Activated T-cell treated with anti-CD3 and anti-CD28 coated beads, Interleukin-2, amount 50 U/mL, for 48 hours (primary cell): ENCODE data around the gene CEACAM21.
A peak's percentile ranks its signal among the peaks of the same experiment; 100 is the strongest.
"Not testable (repeated sequence)": the region's sequence is repeated elsewhere in the genome, so short reads cannot be mapped to it uniquely, and the experiment has no call there.

Source experiments
- DNase-seq, 2 experiments: peaks; one replicate each; pipeline ENCODE4 v3.0.0-alpha.2; 2020

CEACAM21 gene

DNA sequence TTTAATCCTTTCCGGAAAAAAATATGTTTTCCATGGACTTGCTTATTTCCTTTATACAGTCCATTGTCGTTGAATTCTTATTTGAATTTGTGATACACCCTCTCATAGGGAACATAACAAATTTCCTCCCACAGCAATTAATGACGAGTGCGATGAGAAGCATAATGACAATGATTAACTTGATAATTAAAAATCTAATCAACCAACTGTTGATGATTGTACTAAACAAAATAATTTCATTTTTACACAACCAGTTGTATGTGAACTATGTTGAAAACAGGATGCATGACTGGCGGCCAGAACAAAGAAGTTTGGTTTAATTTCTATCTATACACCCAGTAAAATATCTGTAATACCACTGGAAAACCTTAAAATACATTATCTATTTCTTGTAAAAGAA, 26.1 kb upstream of the CEACAM21 start:
- no peak for DNase-seq

DNA sequence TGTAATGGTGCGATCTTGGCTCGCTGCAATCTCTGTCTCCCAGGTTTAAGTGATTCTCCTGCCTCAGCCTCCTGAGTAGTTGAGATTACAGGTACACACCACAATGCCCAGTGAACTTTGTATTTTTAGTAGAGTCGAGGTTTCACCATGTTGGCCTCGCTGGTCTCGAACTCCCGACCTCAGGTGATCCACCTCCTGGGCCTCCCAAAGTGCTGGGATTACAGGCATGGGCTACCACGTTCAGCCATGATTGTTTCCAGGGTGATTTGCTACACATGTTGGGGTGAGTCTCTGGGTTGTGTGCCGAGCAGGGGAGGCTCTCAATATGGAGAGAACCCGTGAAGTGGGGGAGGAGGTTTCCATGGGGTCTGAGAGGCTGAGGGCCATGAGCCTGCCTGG, 24.8 kb upstream of the CEACAM21 start:
- DNase-seq, result peak; percentile 58 to 59

DNA sequence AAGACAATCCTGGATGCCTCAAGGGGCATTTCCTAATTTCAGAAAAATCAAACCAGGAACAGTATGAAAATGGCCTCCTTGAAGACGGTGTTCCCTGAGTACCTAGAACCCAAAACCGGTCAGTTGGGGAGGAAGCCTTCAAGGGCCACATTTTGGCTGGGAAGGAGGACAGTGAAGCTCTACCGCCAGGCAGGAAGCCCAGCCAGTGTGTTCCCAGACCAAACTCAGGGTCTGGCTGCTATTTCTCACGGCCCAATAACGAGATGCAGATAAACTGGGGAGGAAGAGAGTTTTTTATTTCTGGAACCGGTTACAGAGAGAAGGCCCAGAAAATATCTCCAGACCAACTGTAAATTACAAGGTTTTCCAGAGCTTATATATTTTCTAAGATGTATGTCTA, 24.3 kb upstream of the CEACAM21 start:
- peak in 1 of 2 experiments; percentile 39 for DNase-seq

DNA sequence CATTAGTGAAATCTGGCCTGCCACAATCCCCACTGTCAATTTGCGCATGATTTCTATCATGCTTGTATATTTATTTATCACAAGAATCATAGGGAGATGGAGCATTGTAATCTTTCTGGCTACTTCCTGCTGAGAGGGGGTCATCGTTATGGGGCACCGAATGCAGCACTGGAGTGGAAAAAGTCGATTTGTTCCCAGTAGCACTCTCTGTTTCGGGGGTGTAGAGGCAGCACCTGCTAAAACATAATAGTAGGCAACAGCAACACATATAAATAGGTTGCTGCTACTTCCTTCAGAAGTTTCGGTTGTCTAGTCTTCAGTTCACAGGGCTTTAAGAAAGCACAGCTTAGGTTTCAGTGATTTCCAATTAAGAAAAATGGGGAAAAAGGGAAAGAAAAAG, 23.4 kb upstream of the CEACAM21 start:
- peak; percentile 42 to 44 for DNase-seq

DNA sequence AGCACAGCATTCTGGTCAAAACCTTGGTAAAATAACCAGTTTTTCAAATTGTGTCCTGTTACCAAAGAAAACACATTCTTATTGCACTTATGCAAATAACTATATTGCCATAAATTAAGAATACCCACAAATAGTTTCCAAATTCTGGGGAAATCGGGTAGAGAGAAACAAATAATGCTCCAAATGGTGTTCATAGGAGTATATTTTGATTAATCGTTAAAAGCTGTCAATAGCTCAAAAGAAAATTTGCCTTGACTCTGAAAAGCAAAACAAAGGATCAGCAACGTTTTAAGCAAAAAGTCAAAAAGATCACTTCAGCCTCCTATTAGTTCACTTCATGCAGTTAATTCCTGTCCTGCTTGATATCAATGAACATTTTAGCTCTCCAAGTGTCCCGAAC, 22.2 kb upstream of the CEACAM21 start:
- no peak for DNase-seq

DNA sequence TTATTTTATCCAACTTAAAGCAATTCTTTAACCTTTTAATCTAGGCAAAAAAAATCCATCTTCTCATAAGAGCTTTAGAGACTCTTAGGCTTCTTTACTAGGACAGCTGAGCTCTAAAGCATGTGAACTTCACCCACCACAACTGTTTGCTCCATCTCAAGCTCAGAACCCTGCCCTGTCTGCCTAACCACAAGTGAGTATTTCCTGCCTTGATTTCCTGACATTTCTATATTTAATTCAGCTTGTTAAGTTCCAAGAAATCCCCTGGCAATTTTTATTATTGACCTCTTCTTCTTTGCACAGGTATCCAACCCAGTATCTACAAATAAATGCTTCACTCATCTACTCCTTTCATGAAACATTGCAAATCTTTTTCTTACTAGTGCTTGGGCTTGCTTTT, 21.1 kb upstream of the CEACAM21 start:
- no peak for DNase-seq

DNA sequence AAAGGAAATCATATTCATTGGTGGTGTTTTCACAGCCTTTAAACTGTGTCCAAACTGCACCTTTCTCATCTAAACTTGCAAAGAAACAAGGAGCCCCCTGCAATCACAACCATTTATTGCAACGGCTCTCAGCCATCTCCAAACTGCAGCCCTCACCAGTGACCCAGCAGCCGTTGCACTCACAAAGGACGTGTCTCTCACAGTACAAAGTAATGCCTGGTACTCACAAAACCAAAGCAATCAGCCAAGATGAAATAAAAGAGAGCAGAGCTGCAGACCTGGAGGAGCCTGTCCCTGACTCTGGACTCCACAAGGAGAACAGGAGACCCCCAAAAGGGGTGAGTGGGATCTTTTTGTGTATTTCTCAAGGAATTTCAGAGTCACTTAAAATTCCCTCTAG, 20.2 kb upstream of the CEACAM21 start:
- no peak for DNase-seq

DNA sequence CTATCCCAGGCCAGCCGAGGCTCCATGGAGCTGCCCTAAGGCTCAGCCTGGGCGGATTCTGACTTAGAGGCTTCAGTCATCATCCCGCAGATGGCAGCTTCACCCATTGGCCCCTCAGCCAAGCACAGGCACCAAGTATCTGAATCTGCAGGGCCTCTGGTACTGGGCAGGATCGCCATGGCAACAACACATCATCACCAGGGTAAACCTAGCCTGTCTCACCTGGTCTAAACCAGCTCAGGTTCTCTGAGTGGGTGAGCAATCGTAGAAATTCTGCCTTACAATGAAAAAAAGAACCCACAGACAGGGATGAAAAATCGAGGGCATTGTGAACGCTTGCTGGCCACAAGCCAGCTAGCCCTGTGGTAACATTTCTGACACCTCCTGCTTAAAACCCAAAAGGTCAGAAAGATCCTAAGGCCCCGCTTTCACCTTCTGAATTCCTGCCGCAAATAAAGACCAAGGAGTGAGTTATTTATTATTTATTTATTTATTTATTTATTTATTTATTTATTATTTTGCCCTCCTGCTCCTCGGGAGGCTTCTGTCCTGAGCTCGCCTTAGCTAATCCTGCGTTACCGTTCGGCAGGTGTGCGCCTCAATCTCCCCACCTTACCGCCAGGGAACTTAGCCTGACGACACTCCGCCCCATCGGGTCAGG, 12.0 kb upstream of the CEACAM21 start:
- peak in 1 of 2 experiments; percentile 65 for DNase-seq

DNA sequence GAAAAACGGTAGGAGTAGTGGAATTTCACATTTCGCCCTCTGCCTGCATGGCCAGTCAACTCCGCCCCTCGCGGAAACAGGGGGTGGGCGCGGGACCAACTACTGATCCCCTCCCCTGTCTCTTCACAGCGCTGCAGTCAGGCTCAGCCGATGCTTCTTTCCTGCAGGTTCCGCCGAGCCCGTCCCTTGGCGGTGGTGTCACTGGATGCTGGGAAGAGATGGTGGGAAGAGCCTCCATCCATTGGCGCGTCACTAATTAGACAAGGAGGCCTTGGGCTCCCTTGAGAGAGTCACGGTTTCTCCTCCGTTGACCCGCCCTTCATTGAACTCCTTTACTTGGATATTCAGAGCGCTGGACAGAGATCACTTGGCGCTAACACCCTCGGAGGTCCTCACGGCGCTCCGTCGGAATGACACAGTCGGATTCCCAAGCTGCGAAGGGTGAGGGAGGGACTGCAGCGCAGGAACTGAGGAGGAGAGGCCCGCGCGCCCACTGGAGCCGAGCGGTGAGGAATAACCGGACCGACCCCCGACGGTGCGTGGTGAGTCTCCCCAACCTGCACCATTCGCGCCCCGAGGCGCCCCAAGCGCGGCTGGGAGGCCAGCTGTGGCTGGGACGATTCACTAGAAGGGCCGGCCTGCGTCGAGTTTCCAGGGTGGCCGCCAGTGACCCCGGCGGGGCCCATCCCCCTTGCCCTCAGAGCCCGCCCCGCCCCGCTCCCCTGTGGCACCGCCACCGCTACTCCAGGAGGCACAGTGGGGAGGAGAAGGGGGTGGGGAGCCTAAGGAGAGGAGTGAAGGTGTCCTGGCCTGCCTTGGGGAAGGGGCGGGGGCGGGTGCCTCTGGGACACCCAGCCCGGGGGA, 11.2 kb upstream of the CEACAM21 start:
- peak; percentile 37 to 46 for DNase-seq

DNA sequence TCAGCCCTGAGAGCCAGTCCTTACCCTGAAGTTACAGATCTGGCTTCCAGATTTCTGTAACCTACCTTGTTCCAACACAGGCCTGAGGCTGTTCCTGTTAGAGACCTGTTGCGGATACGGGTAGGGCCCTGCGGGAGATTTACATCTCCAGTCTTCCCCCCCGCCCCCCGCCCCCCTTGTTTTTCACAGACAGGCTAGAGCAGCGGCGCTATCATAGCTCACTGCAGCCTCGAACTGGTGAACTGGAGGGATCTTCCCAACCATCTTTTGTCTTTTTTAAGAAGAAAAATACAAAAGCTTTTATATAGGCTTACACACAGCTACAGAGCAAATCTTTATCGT, 10.6 kb upstream of the CEACAM21 start:
- no peak for DNase-seq

DNA sequence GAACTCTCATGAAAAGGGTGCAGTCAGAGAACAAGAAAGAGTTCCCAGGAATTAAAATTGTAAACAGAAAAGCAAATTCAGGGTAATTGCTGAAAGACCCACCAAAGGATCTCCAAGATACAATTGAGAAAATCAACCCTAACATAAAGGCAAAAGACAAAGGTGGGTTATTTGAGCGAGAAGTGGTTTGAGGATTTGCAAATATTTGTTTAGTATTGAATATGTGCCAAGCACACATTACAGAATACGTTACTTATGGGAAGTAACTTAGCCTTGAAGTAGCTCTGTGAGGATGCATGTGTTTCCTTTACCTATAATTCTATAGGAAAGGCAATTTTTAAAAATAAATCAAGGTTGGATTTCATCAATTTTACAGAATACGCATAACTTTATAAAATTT, 10.0 kb upstream of the CEACAM21 start:
- no peak for DNase-seq

DNA sequence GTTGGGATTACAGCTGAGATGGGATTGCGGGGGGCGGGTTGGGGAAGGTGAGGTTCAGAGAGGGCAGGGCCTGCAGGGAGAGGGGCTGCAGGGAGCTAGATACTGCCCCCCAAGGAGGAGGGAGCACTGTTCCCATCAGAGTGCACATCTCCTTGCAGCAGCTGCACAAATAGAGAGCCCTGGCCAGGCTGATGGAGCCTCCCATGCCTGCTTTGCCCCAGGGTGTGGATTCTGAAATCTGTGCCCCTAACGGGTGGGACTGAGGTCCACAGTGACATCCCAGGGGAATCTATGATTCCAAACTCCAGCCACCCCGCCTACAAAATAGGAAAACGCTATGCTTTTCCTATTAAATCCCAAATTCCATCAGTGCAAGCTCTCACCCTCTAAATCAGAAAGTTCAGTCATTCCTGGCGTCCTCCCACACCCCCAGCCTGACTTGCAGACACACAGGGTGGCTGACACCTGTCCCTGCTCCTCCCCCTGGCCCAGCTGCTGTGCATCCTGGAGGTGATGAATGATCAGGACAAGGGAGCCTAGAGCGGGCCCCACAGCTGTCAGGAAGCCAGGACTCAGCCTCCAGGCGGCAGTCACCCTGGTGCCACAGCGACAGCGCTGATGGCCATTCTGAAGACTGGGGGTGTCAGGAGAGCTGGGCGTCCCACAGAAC, 6.3 kb upstream of the CEACAM21 start:
- no peak for DNase-seq

DNA sequence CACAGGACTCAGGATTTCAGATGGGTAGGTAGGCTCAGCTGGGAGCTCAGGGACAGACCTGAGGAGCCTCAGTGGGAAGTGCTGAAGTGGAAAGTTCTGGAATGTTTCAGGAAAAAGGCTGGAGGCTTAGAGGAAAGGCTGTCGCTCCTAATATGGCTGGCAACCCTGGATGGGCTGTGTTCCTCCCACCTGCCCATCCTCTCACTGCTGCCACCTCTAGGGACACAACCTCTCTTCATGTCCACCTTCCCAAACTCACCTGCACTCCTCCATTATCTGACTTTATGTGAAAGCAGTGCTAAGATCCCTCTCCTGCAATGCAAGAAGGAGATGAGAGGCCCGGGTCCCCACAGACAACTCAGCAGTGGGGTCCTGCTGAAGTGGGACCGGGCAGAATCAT, 5.8 kb upstream of the CEACAM21 start:
- no peak for DNase-seq

DNA sequence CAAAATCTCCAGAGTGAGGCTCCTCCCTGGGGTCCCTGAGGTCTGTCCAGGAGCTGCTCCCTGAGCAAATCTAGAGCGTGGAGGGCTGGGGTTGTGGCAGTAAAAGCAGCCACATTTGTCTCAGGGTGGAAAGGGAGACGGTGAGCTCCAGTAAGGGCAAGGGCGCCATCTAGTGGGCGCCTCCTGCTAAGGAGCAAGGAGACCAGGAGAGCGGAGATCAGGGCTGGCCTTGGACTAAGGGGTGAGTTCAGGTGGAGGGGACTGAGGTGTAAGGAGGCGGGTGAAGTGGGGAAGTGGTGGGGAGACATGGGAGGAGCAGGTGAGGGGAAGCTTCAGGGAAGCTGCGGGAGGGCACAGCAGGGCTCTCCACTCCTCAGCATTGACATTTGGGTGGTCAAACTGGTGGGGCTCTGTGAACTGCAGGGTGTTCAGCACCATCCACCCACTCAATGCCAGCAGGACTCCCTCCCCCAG, 5.3 kb upstream of the CEACAM21 start:
- peak; percentile 89 to 90 for DNase-seq

DNA sequence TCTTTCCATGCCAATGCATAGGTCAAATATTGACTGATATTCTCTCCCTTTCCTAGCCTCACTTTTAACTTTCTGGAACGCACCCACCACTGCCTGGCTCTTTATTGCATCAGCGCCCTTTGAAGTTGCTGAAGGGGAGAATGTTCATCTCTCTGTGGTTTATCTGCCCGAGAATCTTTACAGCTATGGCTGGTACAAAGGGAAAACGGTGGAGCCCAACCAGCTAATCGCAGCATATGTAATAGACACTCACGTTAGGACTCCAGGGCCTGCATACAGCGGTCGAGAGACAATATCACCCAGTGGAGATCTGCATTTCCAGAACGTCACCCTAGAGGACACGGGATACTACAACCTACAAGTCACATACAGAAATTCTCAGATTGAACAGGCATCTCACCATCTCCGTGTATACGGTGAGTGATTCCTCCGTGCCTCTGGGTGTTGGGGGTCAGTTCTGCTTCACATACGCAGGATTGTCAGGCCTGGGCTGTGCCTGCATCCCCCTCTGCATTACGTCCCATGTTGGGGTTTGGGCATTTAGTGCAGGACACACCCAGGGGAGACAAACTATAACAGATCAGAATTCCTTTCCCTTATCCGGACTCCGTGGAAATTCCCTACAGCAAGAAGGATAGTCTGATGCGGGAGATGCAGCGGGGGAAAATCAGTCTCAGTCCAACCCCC, 1.3 kb downstream of the CEACAM21 start:
- no peak for DNase-seq

DNA sequence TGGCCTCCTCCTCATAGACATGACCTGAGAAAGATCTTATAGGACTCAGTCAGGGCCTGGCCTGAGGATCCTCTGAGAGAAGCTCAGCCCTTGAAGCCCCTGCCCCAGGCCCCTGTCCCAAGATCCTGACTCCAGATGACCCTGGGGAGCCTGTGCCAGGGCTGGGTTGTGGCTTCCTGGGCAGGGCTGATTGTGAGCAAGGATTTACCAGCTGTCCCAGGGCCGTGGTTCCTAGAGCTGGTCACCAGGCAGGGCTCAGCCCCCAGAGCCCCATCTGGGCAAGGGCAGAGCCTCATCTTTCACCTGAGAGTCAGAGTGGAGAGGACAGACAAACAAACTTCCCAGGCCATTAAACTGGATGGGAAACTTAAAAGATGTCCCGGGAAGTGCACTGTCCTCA, 1.9 kb downstream of the CEACAM21 start:
- DNase-seq, result no peak

DNA sequence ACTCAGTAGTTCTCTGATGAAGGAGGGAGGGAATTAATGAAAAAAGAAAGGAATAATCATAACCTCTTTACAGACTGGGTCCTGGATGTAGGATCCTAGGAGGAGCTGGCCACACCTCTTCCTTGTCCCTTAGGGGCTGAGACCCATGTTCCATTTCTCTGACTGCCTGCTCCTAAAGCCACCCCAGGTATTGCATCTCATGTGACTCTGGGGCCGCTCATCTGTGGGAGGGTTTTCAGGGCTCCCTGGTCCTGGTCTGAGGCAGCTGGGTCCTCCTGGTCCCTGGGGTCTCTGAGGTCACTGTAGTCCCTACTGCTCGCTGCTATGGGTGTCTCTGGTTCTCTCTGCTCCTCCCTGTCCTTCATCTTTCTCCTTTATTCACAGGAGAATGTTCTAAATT, 2.9 kb downstream of the CEACAM21 start:
- DNase-seq, result no peak

DNA sequence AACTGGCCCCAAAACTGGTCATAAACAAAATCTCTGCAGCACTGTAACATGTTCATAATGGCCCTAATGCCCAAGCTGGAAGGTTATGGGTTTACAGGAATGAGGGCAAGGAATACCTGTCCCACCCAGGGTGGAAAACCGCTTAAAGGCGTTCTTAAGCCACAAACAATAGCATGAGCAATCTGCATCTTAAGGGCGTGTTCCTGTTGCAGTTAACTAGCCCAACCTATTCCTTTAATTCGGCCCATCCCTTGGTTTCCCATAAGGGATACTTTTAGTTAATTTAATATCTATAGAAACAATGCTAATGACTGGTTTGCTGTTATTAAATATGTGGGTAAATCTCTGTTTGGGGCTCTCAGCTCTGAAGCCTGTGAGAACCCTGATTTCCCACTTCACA, 5.1 kb downstream of the CEACAM21 start:
- not testable (repeated sequence) for DNase-seq

DNA sequence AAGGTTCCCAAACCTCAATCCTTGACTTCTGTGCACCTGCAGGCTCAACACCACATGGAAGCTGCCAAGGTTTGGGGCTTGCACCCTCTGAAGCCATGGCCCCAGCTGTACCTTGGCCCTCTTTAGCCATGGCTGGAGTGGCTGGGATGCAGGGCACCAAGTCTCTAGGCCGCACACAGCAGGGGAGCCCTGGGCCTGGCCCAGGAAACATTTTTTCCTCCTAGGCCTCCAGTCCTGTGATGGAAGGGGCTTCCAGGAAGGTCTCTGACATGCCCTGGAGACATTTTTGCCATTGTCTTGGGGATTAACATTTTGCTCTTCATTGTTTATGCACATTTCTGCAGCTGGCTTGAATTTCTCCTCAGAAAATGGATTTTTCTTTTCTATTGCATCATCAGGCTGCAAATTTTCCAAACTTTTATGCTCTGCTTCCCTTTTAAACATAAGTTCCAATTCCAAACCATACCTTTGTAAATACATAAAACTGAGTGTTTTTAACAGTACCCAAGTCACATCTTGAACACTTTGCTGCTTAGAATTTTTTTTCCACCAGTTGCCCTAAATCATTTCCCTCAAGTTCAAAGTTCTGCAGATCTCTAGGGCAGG, 6.7 kb downstream of the CEACAM21 start:
- not testable (repeated sequence) for DNase-seq

DNA sequence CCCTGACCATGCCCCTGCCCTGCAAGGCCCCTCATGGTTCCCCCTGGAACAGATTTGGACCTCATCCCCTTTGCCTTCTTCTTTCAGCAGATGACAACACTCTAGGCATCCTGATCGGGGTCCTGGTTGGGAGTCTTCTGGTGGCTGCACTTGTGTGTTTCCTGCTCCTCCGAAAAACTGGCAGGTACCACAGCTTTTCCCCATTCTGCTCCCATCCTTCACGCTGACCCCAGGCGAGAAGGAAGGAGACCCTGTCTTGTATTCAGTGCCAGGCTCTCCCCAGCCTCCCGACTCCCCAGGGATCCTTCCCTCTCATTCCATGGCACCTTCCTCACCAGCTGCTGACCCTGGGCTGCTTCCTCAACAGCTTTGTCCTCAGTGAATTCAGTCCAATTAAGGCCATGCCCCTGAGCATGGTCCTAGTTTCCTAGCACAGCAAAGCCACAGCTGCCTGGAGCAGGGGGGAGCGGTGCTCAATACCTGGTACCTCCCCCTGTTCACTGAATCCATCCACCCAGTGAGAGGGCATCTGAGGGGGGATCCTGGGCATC, 8.4 kb downstream of the CEACAM21 start:
- no peak for DNase-seq

DNA sequence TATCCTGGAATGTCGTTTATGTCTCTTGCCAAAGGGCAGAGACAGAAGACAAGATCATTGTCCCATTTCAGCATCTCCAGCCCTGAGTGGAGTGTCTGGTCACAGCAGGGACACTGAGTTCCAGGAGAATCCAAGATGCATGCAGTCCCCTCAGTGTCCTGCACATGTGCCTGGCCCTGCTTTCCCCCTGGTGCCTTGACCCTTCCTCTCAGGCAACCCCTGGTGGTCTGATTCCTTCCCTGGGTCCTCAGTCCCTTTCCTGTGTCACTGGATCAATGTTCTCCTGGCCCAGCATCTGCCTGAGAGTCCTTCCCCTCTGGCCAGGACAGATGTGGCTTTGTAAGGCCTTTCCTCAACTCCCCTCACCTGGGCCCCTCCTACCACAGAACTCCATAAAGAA, 9.0 kb downstream of the CEACAM21 start:
- DNase-seq, result no peak

DNA sequence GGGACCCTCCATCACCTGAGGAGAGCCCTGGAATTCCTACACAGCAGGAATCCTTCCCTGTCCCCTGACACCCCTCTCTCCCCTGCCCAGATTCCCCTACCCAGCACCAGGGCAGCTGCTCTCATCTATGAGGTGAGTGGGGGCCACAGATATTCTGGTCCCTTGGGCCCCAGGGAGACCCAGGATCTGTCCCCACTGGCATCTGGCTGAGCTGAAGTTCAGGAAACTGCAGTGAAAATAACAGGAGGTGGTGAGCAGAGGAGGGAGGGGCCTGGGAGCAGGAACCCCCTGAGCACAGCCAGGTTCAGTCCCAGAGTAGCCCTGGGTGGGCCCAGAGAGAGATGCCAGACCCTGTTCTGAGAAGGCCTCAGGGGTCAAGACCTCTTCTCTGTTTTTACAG, 10.1 kb downstream of the CEACAM21 start:
- no peak for DNase-seq
